NCI-H2171 treated with DMSO at 0.1 percent for 48 hours (cell line): ENCODE data around the gene AAMP.

ENCODE experiments used
- DNase-seq: peaks from one replicate; lab custom pipeline; 2025; lab: John Stamatoyannopoulos, UW

AAMP gene

DNA sequence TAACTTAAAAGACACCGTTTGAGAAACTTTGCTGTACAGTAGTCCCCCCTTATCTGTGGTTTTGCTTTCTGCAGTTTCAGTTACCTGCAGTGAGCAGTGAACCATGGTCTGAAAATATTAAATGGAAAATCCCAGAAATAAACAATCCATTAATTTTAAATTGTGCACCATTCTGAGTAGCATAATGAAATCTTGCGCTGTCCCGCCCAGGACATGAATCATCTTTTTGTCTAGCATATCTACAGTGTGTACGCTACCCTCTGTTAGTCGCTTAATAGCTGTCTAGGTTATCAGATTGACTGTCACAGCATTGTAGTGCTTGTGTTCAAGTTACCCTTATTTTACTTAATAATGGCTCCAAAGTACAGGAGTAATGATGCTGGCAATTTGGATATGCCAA is 46.9 kb downstream of the AAMP start:
- no peak for DNase-seq

DNA sequence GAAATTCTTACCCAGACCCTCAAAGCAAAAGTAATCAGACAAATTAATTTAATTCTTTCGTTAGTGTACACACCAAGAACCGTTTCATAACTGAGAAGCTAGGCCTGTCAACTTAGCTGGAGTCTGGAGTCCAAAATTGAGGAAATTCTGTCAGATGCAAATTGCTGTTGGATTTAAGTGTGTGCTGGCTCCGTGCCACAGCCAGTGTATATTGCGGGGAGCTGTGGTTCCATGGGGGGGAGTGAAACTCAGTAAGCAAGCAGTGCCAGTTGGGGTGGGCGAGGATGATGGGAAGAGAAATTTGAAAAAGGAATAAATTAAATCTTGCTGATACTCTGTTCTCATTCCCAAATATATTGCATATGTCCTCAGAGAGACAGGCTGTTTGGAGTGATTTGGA is 48.9 kb downstream of the AAMP start:
- DNase-seq, result no peak

DNA sequence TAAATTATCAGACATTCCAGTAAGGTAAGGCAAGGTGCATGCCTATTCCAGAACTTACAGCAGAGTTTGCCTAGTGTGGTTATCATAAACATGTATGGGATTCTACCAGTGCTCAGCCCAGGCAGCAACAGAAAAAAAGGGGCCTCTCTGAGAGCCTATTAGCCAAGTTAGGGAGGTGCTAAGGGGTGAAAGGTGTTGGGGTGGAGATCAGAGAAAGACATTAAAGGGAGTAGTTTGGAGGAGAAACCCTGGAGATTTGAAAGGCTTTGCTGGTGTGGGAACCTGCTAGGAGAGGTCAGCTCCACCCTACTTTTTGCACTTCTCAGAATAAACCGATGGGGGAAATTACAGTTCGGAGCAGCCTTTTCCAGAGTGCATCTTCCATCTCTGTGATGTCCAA is 50.0 kb downstream of the AAMP start:
- no peak for DNase-seq

DNA sequence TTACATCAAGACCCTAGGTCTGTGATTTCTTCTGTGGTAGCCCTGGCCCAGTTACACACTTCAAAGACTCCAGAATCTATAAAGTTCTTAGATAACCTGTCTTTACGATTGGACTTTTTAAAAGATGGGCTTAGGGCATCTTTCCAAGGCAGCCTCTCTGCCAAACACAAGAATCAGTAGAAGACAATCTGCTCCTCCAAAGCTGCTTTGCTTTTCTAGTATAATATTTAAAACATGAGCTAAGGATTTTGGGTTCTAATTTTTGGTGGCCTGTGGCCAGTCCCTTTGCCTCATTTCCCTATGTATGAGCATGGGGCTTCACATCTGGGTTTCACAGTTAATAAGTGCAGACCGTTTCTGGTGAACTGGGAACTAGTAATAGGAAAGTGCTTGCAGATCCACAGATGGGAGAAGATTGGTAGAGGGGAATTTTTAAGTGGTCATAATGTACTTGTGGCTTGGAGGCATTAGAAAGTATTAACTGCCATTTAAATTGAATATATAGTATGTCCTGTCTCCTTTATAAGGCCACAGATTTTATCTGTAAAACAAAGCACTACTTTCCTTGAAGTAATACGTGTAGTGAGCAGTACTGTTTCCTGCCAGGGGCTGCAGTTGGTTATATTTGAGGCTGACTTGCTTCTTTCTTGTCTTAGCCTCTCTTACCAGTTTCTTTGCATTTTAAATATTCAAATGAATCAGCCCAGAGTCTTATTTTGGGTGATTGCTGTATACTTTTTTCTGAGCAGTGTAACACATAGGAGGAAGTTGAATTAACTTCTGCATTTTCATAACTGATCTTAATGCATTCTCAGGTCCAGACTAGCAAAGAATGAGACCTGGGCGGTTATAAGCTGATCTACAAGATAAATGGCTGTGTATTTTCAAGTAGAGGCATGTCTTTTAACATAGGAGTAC is 51.4 kb downstream of the AAMP start:
- DNase-seq, result no peak

DNA sequence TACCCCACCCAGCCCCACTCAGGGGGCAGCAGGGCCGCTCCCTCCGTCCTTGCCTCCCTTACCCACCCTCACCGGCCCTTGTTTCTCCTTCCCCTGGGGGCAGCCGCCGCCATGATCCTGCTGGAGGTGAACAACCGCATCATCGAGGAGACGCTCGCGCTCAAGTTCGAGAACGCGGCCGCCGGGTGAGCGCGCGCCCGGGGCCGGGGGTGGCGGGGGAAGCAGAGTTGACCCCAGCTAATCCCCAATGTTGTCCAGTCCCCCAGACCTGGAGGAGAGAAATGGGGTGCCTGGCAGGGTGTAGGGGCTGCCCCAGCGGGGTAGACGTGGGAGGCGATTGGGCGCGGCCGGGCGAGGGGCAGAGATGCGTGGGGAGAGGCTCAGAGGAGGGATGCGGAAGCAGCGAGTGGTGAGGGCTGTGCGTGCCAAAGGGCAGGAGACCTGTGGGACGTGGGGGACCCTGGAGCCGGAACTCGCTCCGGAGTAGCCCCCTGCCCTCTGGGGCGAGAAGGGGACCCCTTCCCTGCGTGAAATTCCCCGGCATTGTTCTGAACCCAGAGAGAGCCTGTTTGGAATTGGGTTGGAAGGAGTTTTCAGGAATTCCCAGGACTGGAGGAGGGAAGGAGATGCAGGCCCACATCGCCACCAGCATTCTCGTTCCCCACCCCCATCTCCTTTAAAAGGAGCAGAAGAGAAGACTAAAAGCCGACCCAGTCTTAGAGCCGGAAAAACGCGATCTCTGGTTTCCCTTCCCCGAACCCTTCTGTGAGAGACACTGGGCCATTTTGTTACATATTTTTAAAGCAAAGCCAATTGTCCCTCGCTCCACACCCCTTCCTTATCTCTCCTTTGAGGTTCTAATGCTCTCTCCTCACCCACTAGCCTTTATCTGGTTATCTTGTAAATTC is 52.3 kb downstream of the AAMP start:
- DNase-seq, result peak; percentile 34

DNA sequence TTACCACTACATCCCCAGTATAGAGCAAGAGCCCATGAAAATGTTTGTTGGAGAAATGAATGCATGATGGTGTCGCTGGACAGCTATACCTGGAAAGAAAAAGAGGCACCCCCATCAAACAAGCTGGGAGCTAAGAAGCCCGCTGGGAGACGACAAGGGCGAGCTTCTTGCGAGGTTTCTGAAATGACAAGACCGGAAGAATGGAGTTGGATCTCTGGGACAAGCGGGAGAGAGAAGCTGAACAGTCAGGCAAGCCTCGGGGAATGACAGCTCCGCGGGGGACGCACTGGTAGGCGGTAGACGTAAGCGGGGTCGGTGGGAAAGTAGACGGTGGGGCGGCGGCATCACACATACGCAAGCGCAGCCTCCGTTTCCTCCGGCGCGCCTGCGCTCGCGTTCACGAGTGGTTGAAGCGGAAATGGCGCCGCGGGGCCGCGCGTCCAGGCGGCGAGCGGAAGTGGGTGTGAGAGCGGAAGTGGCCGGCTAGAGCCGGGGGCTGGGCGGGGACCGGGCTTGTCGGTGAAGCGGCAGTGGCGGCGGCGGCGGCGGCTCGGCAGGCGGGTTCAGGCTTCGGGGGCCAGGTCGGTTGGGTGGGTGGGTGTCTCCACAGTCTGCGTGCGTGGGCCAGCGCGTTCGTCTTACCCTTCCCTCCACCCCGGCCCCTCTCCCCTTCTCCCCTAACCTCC is 53.1 kb downstream of the AAMP start, which contains the start of gene ARPC2:
Gene ARPC2 (plus strand): TSS at position 516 of the 686 bp plus-strand sequence. CDS start 282 bp downstream, outside the sequence.
- DNase-seq, result peak; percentile 92

DNA sequence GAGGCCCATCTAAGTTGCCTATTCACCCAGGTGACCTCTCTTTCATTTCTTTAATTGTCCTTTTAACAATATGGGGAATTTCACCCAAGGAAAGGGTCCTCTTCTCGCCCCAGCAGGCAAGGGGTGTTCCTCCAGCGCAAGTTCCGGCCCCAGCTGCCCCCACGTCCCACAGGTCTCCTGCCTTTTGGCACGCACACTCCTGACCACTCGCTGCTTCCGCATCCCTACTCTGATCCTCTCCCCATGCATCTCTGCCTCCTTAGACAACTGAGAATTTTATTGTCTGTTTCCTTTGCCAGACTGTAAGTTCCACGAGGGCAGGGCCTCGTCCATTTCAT is 53.6 kb downstream of the AAMP start:
- DNase-seq, result no peak
